ENCODE results near the gene MMP20. TPM values are rescaled to one million over a fixed set of nuclear protein-coding genes. Genes with fewer than 3 reads are reported as not detected.

MMP20 gene
- total and polyA plus RNA-seq, 2 donors from 2014 or later: not detected

GRCh38 chr11:102623128-102623527 is 2.0 kb downstream of the MMP20 start:
- Histone ChIP-seq H3K4me1 (ENCODE audit: control insufficient read depth in 2 of 3, insufficient read depth in 2 of 3, low read depth in 1 of 3, low read length in 3 of 3) (no peaks in the 10 kb centered on the region), H3K9ac (ENCODE audit: low read length in 3 of 3) (no peak overlapping the region), H3K27me3 (ENCODE audit: control insufficient read depth, insufficient read depth, low read length) (no peaks in the 10 kb centered on the region), H3K9me3 (ENCODE audit: control insufficient read depth in 2 of 3, insufficient read depth in 1 of 3, low read length in 3 of 3) (no peaks in the 10 kb centered on the region), H3K36me3 (ENCODE audit: control insufficient read depth in 2 of 3, insufficient read depth in 3 of 3, low read length in 3 of 3) (no peaks in the 10 kb centered on the region), H3K27ac (ENCODE audit: low read depth in 2 of 2, low read length in 2 of 2) (no peak overlapping the region), H3K4me3 (ENCODE audit: low read length in 3 of 3) (no peak overlapping the region)
- TF ChIP-seq, protein P1, sequence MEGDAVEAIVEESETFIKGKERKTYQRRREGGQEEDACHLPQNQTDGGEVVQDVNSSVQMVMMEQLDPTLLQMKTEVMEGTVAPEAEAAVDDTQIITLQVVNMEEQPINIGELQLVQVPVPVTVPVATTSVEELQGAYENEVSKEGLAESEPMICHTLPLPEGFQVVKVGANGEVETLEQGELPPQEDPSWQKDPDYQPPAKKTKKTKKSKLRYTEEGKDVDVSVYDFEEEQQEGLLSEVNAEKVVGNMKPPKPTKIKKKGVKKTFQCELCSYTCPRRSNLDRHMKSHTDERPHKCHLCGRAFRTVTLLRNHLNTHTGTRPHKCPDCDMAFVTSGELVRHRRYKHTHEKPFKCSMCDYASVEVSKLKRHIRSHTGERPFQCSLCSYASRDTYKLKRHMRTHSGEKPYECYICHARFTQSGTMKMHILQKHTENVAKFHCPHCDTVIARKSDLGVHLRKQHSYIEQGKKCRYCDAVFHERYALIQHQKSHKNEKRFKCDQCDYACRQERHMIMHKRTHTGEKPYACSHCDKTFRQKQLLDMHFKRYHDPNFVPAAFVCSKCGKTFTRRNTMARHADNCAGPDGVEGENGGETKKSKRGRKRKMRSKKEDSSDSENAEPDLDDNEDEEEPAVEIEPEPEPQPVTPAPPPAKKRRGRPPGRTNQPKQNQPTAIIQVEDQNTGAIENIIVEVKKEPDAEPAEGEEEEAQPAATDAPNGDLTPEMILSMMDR (IDR thresholded peaks at IDR 0.05; ENCODE audit: borderline replicate concordance, extremely low read depth, insufficient read depth): no peak
- FAIRE-seq (no peak), DNase-seq (no peak)
- intact Hi-C loops (cut with DNase I): no loop called here

DNA sequence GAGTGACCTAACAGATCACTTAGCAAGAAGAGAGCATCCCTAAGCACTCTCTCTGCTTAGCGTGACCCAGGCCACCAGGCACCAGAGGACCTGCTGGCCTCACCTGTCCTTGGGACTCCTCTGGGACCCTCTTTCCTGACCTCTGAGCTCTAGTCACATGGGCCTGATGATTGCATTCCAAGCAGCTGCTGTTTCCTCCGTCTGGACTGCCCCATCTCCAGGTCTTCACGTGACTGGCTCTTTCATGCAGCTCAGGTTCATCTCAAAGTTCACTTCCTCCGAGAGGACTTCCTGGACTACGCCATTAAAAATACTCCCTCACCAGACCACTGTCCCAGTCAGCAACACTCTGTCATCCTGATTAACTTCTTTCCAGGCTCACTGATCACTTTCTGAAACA is 2.9 kb downstream of the MMP20 start:
- FAIRE-seq (no peak), DNase-seq (no peak)
- Histone ChIP-seq H3K9me3 (ENCODE audit: control insufficient read depth in 2 of 3, insufficient read depth in 1 of 3, low read length in 3 of 3) (no peaks in the 10 kb centered on the region), H3K27ac (ENCODE audit: low read depth in 2 of 2, low read length in 2 of 2) (no peak overlapping the region), H3K4me3 (ENCODE audit: low read length in 3 of 3) (no peak overlapping the region), H3K27me3 (ENCODE audit: control insufficient read depth, insufficient read depth, low read length) (no peaks in the 10 kb centered on the region), H3K4me1 (ENCODE audit: control insufficient read depth in 2 of 3, insufficient read depth in 2 of 3, low read depth in 1 of 3, low read length in 3 of 3) (no peaks in the 10 kb centered on the region), H3K36me3 (ENCODE audit: control insufficient read depth in 2 of 3, insufficient read depth in 3 of 3, low read length in 3 of 3) (no peaks in the 10 kb centered on the region), H3K9ac (ENCODE audit: low read length in 3 of 3) (no peak overlapping the region)
- TF ChIP-seq, protein P1 (IDR thresholded peaks at IDR 0.05; ENCODE audit: borderline replicate concordance, extremely low read depth, insufficient read depth): no peak
- intact Hi-C loops (cut with DNase I): no loop called here

DNA sequence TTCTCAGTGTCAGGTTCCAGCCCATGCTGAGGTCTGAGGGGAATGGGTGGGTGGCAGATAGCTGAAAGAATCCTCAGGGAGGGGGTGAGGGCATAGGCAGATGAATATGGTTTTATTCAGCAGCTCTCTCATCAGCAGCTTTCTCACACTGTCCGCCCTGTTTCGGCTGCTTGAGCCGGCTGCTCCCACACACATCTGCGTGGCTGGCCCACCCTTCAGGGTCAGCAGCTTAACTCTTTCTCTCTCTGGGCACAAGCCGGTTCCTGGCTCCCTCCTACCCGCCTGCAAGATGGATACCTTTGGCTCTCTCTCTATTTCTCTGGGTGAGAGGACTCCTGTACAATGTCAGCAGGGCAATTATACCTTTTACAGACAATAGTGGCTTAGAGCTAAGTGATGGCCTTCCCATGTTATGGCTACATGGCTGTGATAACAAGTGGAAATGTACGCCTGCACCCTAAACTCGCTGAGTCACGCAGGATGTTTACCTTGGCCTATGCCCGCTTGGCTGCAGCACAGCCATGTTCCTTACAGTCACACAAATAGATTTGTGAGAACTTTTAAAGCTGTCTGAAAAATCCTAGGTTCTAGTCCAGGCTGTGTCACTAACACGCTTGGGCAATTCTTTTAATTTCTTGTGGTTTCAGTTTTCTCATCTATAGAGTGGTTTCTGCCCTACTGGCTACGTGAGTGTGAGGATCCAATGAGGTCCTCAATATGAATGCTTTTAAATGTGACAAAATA is 4.1 kb downstream of the MMP20 start:
- no peak for DNase-seq
- TF ChIP-seq, protein P1 (IDR thresholded peaks at IDR 0.05; ENCODE audit: borderline replicate concordance, extremely low read depth, insufficient read depth): no peak
- no peaks in the 10 kb centered on the region for H3K27me3 ChIP-seq (ENCODE audit: control insufficient read depth, insufficient read depth, low read length)
- H3K9me3 ChIP-seq (ENCODE audit: control insufficient read depth in 2 of 3, insufficient read depth in 1 of 3, low read length in 3 of 3): no peaks in the 10 kb centered on the region
- no peak for FAIRE-seq
- H3K9ac ChIP-seq (ENCODE audit: low read length in 3 of 3): no peak overlapping the region
- no peaks in the 10 kb centered on the region for H3K4me1 ChIP-seq (ENCODE audit: control insufficient read depth in 2 of 3, insufficient read depth in 2 of 3, low read depth in 1 of 3, low read length in 3 of 3)
- no peak overlapping the region for H3K27ac ChIP-seq (ENCODE audit: low read depth in 2 of 2, low read length in 2 of 2)
- intact Hi-C loops (cut with DNase I): no loop called here
- H3K36me3 ChIP-seq (ENCODE audit: control insufficient read depth in 2 of 3, insufficient read depth in 3 of 3, low read length in 3 of 3): no peaks in the 10 kb centered on the region
- H3K4me3 ChIP-seq (ENCODE audit: low read length in 3 of 3): no peak overlapping the region

Data from kidney (tissue), 14 donors.